Stimulated activated naive B cell treated with anti-CD40 and anti-IgM and Interleukin-4, amounts not matched to agents 10 μg/mL and 1 μg/mL and 100 μg/mL, for 72 hours (primary cell): ENCODE measurements around the gene RSBN1L.

Experiments
- ATAC-seq, 2 donors: fragments of 150-1000 bp; cut with Tn5 transposase; replicated peaks; 2 replicates each; pipeline ENCODE4 v1.10.0; 2021; ENCODE audit warnings: moderate library complexity in 1 of 2
- DNase-seq: peaks from one replicate; pipeline ENCODE4 v3.0.0; 2021
- H3K27ac Mint-ChIP-seq: one replicate; pipeline ENCODE4 v1.8.0; 2022; ENCODE audit warnings: mild to moderate bottlenecking, mixed read lengths
- H3K27me3 Mint-ChIP-seq, 2 donors: one replicate each; pipeline ENCODE4 v1.8.0; 2022; ENCODE audit warnings: mixed read lengths in 2 of 2
- H3K36me3 Mint-ChIP-seq, 2 donors: one replicate each; pipeline ENCODE4 v1.8.0; 2022; ENCODE audit warnings: mixed read lengths in 2 of 2, mild to moderate bottlenecking in 1 of 2
- H3K4me1 Mint-ChIP-seq, 2 donors: one replicate each; pipeline ENCODE4 v1.8.0; 2022; ENCODE audit warnings: mixed read lengths in 2 of 2, mild to moderate bottlenecking in 1 of 2
- H3K4me3 Mint-ChIP-seq, 2 donors: one replicate each; pipeline ENCODE4 v1.8.0; 2022; ENCODE audit warnings: mild to moderate bottlenecking in 2 of 2, mixed read lengths in 2 of 2, moderate library complexity in 1 of 2
- H3K9me3 Mint-ChIP-seq, 2 donors: one replicate each; pipeline ENCODE4 v1.8.0; 2022; ENCODE audit warnings: mixed read lengths in 2 of 2, mild to moderate bottlenecking in 1 of 2

RSBN1L gene

GRCh38 chr7:77827999-77828398, 131.7 kb downstream of the RSBN1L start:
- ATAC-seq, result peak; percentile 56 to 65
- no peak for DNase-seq
- Mint-ChIP-seq H3K9me3 (peaks cover 10 to 13% of the 10 kb centered on the region in 2 donors), H3K36me3 (peaks cover 19 to 36% of the 10 kb centered on the region in 2 donors), H3K4me3 (no peak overlapping the region), H3K27ac (peak overlapping the region; percentile 31), H3K4me1 (peaks cover 37 to 80% of the 10 kb centered on the region in 2 donors), H3K27me3 (no peaks in the 10 kb centered on the region)

GRCh38 chr7:77830649-77831355, 134.5 kb downstream of the RSBN1L start:
- H3K36me3 Mint-ChIP-seq, result peaks cover 8 to 31% of the 10 kb centered on the region in 2 donors
- H3K27me3 Mint-ChIP-seq, result no peaks in the 10 kb centered on the region
- DNase-seq, result no peak
- peak in 1 of 2 donors; percentile 53 for ATAC-seq
- H3K27ac Mint-ChIP-seq, result peak overlapping the region; percentile 14
- H3K4me3 Mint-ChIP-seq, result no peak overlapping the region
- H3K4me1 Mint-ChIP-seq, result peaks cover 33 to 80% of the 10 kb centered on the region in 2 donors
- peaks cover 6% of the 10 kb centered on the region in 2 donors for H3K9me3 Mint-ChIP-seq

DNA sequence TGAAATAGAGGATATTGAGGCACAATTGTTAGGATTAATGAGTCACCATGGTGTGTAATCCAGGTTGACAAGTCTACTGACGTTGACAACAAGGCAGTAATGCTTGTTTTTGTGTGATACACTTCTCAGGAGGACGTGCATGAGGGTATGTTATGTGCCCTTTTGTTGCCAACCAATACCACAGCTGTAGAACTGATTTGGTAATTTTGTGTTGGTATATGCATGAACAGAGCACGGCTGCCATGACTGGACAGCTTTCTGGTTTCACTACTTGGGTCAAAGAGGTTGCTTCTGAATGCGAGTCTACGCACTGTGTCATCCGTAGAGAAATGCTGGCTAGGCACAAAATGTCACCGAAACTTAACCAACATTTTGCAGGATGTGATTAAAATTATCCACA, 135.2 kb downstream of the RSBN1L start:
- H3K4me3 Mint-ChIP-seq, result no peak overlapping the region
- peaks cover 33 to 83% of the 10 kb centered on the region in 2 donors for H3K4me1 Mint-ChIP-seq
- ATAC-seq, result peak; percentile 46 to 58
- no peaks in the 10 kb centered on the region for H3K27me3 Mint-ChIP-seq
- no peak overlapping the region for H3K27ac Mint-ChIP-seq
- no peak for DNase-seq
- H3K9me3 Mint-ChIP-seq, result peaks cover 3 to 4% of the 10 kb centered on the region in 2 donors
- H3K36me3 Mint-ChIP-seq, result peaks cover 14 to 33% of the 10 kb centered on the region in 2 donors

- no peak overlapping the region for H3K4me3 Mint-ChIP-seq
- DNase-seq (no peak), ATAC-seq (no peak)
- H3K27me3 Mint-ChIP-seq, result no peaks in the 10 kb centered on the region
- peaks cover 32 to 79% of the 10 kb centered on the region in 2 donors for H3K4me1 Mint-ChIP-seq
- H3K9me3 Mint-ChIP-seq, result peaks cover 0 to 1% of the 10 kb centered on the region in 2 donors
- H3K36me3 Mint-ChIP-seq, result peaks cover 12 to 30% of the 10 kb centered on the region in 2 donors
- H3K27ac Mint-ChIP-seq, result no peak overlapping the region
These were observed 135.7 kb downstream of the RSBN1L start for GRCh38 chr7:77831953-77832352.
